Dedifferentiated amniotic fluid mesenchymal stem cell (primary cell): ENCODE measurements around the gene DLK1.

ENCODE experiments used
- DNase-seq: peaks from one replicate; pipeline ENCODE4 v3.0.0-alpha.2; 2016; ENCODE audit errors: extremely low spot score

DLK1 gene

DNA sequence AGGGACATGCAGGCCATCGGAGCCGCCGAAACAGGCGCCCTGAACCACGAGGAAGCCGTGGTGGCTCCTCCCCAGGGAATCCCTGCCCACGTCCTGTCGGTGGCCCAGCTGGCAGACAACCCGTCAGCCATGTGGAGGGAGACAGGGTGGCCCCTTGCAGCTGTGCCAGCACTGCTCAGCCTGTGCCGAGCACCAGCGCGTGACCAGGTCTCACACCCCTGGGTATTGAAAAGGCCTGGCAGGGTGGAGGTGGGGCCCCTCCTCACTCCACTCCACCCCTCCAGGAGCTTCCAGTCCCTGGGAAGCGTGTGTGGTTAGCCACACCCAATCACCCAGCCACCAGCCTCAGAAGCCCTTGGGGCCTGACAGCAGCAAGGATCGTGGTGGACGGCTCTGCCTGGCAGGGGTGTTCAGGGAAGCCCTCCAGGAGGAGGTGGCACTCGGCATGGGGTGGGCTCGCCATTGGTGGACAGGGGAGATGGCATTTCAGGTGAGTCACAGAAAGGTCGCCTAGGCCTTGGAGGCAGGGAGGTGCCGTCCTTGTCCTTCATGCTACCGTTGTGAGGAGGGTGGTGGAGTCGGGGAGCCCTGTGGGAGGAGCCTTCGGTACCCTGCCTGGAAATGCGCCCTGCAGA, 12.3 kb upstream of the DLK1 start:
- no peak for DNase-seq

DNA sequence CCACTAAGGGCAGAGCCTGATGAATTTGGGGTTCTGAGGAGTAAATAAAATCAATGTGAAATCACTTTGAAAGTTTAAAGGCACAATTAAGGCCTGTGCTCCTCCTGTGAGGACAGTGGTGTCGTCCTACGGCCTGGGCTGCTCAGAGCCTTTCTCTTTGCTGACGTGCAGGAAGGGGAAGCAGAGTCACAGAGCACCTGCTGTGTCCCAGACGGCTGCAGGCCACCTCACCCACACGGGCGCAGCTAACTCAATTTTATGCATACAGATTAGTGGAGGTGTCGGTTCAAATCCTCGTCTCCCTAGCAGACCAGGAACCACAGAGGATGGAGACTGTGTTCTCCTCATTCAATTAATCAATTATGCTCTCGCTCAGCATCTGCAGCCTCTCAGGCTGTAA, 11.4 kb upstream of the DLK1 start:
- DNase-seq, result no peak

DNA sequence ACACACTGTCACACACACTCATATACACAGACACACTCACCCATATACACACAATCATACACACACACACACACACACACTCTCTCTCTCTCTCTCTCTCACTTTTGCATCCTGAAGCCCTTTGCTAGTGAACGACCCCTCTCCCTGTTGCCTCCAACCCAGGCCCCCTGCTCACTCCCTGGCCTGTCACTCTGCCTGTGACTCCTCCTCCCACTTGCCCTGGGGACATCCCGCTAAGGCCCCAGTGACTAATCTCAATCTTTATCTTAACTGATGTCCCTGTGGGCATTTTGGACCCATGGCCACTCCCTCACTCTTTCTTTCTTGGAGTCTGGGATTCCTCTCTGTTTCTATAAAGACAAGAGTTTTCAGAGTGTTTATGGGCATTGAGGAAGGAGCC, 10.9 kb upstream of the DLK1 start:
- DNase-seq, result no peak

DNA sequence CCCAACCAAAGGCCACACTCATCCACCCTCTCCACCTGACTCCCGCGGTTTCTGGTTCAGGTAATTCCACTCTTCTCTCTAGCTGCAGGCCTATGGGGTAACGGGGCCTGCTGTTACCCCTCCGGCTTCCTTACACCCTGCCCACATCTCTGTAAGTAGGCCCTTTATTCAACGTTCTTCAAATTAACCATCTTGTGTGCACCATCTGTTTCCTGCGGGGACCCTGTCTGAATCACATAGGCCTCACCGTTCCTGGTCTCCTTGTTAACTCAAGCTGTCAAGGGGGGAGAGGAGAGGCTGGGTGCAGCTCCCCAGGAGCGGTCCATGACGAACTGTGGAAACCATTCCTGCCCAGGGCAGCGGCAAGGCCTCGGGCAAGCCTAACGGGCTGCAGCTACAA, 9.3 kb upstream of the DLK1 start:
- DNase-seq, result no peak

GRCh38 chr14:100719976-100720520, 6.6 kb upstream of the DLK1 start:
- no peak for DNase-seq

DNA sequence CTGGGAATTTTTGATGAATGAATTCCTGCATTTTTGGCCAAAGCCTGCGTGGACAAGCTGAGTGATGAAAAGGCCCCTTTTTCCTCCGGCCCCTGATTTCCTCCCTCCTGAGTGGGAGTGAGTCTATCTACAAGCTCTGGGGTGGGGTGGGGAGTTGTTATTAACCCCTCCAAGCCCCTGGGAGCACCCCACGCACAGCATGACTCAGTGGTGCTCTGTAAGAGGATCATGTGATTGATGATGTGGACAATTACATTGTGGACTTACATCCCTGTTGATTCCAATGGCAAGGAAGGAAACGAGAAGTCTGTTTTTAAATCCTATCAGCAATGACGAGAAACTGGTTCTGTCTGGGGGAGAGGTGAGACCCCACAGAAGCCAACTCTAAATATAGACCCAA, 5.1 kb upstream of the DLK1 start:
- DNase-seq, result no peak

GRCh38 chr14:100722367-100722766, 4.3 kb upstream of the DLK1 start:
- no peak for DNase-seq

DNA sequence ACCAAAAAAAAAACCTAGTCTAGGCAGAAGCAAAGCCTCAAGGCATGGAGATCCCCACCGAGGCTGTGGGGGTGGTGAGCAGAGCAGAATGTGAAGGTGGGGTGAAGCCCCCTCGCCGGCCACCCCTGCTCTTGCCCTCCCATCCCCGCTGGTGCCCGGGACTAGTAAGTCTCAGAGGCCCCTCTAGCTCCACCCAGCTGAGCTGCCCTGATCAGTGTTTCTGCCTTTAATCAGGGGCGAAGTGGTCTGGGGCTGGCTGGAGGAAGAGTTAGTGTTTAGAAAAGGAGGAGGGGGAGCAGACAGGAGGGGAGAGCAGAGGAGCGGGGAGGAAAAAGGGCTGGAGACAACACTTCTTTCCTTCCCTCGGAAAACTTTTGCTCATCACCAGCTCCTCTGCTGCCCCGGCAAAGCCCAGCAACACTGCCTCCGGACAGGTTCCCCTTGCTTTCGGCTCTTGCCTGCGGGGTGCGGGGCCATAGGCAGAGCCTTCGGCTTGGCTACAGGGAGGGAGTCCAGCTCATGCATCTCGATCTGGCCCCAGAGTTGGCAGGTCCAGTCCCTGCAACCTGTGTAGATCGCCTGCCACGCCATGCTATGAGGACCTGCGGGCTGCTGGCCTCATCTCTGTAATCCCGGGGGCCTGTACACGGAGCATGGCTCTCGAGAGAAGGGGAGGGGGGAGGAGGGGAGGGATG, 3.4 kb upstream of the DLK1 start:
- DNase-seq, result no peak

- no peak for DNase-seq
These were observed 2.8 kb upstream of the DLK1 start for GRCh38 chr14:100723830-100724437.

GRCh38 chr14:100724536-100724935, 2.2 kb upstream of the DLK1 start:
- no peak for DNase-seq

DNA sequence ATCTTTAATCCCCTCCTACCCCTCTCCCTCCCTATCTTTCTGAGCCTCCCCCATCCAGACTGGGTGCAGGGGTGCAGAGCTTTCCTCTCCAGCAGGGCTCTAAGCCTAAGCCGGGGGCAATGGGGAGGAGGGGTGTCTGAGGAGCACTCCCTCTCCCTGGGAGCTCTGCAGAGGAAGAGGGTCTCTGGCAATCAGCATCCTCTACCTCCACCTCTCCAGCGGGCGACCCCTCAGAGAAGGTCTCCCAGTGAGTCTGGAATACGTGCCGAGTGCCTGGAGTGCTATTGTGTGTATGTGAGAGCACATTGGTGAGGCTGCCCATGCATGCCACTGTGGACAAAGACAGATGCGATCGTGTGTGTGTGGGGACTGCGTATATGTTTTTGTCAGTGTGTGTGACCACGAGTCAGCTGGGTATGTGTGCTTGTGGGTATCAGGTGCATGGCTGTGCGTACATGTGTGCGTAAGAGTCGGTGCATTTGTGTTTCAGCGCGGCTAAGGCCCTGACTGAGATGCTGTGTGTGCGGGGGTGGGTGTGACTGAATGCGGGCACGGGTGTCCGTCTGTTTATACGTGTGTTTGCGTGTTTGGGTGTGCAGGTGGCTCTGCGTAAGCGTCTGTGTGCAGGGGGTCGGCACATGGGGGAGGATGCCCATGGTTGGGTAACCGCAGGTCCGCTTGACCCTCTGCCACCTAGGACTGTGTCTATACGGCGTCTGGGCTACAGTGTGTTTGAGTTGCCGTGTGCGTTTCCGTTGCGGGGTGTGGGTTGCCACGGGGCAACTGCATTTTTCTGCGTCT, 905 bp upstream of the DLK1 start:
- no peak for DNase-seq

GRCh38 chr14:100727086-100727872, 587 bp downstream of the DLK1 start:
- no peak for DNase-seq

DNA sequence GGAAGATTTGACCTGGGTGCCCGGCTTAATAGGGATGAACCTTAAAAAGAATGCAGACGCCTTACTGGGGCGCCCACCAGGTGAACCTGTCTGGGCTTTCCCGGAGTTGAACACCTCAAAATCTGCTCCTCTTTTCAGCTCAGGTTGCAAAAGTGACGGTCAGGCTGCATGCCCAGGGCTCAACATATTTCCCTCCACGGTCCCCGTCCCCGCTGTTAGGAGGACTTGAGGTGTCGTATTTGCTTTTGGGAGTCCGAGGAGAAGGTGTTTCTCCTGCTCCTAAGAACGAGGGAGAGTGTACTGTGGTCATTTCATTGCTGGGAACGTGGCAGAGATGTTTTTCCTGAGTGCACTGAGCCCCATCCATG, 1.2 kb downstream of the DLK1 start:
- DNase-seq, result no peak

DNA sequence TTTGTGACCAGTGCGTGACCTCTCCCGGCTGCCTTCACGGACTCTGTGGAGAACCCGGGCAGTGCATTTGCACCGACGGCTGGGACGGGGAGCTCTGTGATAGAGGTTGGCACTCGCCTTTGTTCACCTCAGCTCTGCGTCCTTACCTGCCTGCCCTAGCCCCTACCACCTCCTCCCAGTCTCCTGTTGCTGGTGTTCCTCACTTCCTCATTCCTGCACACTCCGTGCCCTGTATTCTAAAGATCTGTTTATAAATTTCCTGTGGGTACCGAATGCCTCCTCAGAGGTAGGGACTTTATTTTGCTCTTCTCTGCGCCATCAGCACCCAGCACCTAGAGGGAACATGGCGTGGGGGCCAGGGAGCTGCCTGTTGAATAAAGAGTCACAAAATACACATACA, 2.3 kb downstream of the DLK1 start:
- no peak for DNase-seq

DNA sequence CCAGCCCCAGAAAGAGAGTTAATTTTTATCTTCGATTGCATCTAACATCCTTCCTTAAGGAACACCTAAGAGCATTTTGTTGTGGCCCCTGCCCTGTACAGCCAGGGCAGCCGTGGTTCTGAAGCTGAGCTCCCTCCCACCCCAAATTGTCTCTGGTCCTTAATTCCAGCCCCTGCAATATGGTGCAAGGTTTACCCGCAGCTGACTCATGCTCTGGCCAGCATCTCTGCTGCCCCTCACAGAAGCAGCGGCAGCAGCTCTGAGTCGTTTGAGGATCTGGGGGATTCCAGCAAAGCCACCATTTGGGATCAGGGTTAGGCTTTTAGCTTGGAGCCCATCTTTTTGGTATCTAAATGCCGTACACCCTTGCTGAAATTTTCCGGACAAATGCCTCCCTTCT, 3.3 kb downstream of the DLK1 start:
- no peak for DNase-seq

DNA sequence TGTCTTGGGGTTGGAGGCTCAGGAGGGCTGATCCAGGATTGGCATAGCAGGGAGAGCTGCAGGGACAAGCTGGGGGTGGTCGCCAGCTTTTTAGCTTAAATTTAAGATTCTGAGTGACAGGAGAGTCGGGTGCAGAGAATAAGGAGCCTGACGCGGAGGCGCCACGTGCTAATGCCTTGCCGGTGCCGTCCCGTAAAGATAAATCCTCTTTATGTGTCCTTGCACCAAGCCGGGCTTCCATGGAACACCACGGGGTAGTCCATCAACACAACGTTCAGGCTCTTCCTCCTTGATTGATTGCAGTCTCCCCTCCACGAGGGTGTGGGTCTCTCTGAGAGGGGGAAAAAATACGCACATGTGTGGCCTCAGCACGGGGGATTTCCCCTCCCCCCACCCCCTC, 3.9 kb downstream of the DLK1 start:
- no peak for DNase-seq

DNA sequence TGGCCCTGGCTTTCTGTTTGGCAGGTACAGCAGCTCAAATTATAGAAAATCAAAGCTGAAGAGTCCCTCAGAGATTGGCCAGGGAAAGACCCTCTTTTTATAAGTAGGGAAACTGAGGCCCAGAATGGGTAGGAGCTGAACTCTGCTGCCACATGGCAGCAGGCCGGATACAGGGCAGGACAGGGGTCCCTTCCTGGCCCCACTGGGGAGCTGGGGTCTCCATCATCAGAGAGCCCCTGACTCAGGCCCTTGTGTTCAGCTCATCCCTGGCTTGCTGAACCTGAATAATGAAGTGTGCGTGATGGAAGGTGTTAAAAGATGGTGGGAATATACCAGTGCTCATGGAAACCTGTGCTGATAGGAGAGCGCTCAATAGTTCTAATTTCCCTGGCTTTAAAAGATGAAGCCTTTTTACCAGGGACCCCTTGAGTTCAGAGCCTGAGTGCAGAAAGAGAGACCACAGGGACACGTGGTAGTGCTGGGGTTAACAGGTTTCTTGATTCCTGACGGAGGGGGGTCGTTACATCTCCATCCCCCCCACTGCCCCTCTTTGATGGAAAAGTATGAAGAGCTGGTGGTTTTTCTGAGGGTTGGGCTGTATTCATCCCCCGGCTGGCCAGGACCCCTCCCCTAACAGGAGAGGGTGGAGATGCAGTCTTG, 4.4 kb downstream of the DLK1 start:
- no peak for DNase-seq

DNA sequence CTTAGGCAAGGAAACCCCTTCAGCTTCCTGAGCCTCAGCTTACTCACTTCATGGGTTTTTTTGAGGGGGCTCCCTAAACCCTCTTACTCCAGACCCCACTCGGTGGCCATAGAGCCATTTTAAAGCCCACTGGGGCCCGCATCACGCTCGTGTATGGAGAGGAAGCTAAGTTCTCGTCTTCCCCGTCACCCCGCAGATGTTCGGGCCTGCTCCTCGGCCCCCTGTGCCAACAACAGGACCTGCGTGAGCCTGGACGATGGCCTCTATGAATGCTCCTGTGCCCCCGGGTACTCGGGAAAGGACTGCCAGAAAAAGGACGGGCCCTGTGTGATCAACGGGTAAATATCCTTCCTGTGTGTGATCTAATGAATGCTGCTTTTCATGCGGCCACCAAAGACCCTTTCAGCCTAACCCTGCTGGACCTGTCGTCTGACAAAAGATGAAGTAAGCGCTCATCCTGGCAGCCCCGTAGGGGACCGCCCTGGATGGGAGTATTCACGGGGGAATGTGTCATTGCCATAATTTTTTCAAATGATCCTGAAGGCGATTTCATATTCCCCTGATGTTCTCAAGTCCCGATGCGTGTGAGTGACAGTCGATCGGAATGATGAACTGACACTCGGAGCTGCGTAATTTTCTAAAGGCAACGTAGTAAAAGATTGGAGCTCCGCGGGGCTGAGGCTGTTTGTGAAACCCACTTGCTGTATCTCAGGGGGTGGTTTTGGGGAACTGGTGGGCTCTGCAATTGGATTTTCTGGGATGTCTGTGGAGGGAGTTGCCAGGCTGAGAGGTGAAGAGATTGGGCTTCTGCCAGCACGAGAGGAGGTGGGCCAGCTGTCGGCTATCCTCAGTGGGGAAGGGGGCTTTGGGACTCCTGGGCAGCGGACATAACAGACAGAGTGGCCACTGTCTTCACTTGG, 5.4 kb downstream of the DLK1 start:
- no peak for DNase-seq

GRCh38 chr14:100732766-100733100, 6.0 kb downstream of the DLK1 start:
- DNase-seq, result no peak
